Fibroblast of pulmonary artery (primary cell): ENCODE results near the gene SLC2A4RG.

Experiments used
- DNase-seq: peaks from one replicate; pipeline ENCODE4 v3.0.0-alpha.2; 2010; ENCODE audit warnings: low read depth
- H3K4me3 ChIP-seq: replicated peaks from 2 replicates; pipeline ENCODE4 v1.5.1; 2011; ENCODE audit warnings: low read depth, mild to moderate bottlenecking, control low read depth, low read length, moderate library complexity
- CTCF ChIP-seq: IDR thresholded peaks from 2 replicates; pipeline ENCODE4 v1.5.1; 2011; ENCODE audit warnings: mild to moderate bottlenecking, control low read depth, low read length, inconsistent platforms; ENCODE audit errors: missing control alignments

The SLC2A4RG gene

GRCh38 chr20:63700199-63701050 lies 39.2 kb upstream of the SLC2A4RG start:
- no peak overlapping the region for H3K4me3 ChIP-seq
- DNase-seq = no peak
- TF ChIP-seq CTCF = no peak

GRCh38 chr20:63701051-63701328 lies 38.6 kb upstream of the SLC2A4RG start:
- no peak for DNase-seq
- no peak for TF ChIP-seq CTCF

GRCh38 chr20:63701329-63702035 lies 38.1 kb upstream of the SLC2A4RG start:
- H3K4me3 ChIP-seq = no peak overlapping the region
- TF ChIP-seq CTCF = no peak
- DNase-seq = no peak

More at GRCh38 chr20:63701051-63701328, 38.6 kb upstream of the SLC2A4RG start:
- no peak overlapping the region for H3K4me3 ChIP-seq

GRCh38 chr20:63702036-63702665 lies 37.4 kb upstream of the SLC2A4RG start:
- no peak for DNase-seq
- no peak for TF ChIP-seq CTCF
- H3K4me3 ChIP-seq = no peak overlapping the region

- no peak for DNase-seq
- no peak overlapping the region for H3K4me3 ChIP-seq
- TF ChIP-seq CTCF = no peak
Observed at GRCh38 chr20:63702751-63703470, 36.7 kb upstream of the SLC2A4RG start.

- no peak for DNase-seq
- no peak overlapping the region for H3K4me3 ChIP-seq
- TF ChIP-seq CTCF = no peak
Observed at GRCh38 chr20:63703471-63703975, 36.1 kb upstream of the SLC2A4RG start.
